Measurements from ENCODE around the gene GPR4.
A peak's percentile ranks its signal among the peaks of the same experiment; 100 is the strongest.

The GPR4 gene

DNA sequence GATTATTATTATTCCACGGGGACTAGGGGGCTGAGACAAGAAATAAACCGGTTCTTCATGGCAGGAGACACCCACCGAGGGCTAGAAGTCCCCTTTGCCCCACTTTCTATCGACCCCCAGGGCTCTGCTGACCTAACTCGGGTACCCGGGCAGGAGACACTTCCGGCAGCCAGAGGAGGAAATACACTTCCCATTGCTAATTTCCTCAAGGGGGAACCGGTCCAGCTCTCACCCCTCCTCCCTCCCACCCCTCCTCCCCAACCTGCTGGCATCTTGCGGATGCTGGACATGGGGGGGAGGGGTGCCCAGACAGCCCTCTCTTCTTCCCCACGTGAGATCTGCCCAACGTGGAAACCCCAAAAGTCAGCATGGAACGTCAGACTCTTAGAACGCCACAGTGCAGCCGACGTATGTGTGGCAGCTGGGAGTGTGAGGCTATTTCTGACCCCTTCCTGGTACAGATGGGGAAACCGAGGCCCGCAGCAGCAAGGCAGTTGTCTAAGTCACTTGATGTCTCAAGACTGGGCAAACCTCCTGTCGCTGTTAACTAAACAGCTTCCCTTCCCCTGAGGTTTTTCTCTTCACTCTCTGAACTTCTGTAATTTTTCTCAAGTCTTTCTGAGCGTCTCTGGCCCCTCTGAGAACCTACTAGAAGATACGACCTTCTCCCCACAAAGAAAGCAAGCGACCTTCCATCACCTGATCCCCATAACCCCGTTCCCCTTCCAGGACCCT is 3.6 kb downstream of the GPR4 start:
- no peaks in the 10 kb centered on the region for H3K36me3 ChIP-seq (ENCODE audit: insufficient read depth, low read length)
- H3K4me1 ChIP-seq (ENCODE audit: insufficient read depth, low read length): 0 out of 2 replicates have a peak, but pooled peaks cover 7% of the 10 kb centered on the region
- peaks cover 66% of the 10 kb centered on the region for H3K27me3 ChIP-seq (ENCODE audit: insufficient read depth, low read length)
- 18% methylated on average over 21 of the region's 22 CpGs for WGBS
- H3K9me3 ChIP-seq (ENCODE audit: insufficient read depth, low read depth, low read length): no peaks in the 10 kb centered on the region
- H3K9ac ChIP-seq (ENCODE audit: low read depth, low read length): no peak overlapping the region
- no peak overlapping the region for H3K27ac ChIP-seq (ENCODE audit: low read depth, low read length)
- peak overlapping the region; percentile 48 for H3K4me3 ChIP-seq (ENCODE audit: low read length)

DNA sequence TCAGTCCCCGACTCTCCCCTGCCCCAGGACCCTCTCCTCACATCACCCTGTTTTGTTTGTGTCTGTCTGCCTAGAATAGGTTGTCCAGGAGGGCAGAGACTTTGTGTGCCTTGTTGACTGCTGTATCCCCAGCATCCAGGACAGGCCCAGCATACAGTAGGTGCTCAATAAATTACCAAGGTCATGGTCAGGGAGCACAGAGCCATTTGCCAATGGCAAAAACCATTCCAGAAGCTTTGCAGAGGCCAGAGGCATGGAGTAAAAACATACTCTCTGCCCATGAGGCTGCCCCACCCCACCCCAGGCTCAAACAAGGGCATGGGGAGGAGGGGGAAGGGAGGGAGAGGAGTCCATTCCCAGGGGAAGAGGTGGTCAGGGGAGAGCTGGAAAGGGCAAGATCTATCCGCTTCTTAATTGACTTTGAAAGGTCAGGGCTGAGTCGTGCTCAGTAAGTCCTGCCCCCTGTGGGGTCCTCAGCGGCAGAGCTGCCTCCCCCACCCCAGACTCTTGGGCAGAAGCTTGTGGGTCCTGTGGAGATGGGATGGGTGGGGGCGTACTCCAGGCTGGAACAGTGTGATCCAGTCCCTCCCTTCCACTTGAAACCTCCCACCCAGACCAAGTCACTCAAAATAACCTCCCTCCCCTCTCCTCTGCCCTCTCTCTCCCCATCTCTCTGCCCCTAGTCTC is 4.4 kb downstream of the GPR4 start:
- peak overlapping the region; percentile 48 for H3K4me3 ChIP-seq (ENCODE audit: low read length)

DNA sequence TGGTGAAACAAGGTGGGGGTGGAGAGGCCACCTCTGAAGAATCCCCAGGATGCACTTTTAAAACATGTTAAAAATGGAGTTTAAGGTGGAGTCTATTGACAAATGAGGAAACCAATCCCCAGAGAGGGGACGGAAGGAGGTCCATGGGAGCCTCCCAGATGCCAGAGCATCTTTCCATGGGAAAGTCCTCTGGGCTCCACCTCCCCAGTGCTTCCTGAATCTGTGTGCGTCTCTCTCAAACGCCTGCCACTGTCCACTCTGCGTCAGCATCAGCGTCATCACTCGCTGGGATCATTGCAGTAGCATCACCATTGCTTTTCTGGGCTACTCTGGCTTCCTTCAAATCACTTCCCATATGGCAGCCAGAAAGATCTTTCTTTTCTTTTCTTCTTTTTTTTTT is 6.2 kb downstream of the GPR4 start:
- H3K9me3 ChIP-seq (ENCODE audit: insufficient read depth, low read depth, low read length): no peaks in the 10 kb centered on the region
- no peak overlapping the region for H3K9ac ChIP-seq (ENCODE audit: low read depth, low read length)

More for the DNA sequence above, 4.4 kb downstream of the GPR4 start:
- H3K9ac ChIP-seq (ENCODE audit: low read depth, low read length): no peak overlapping the region
- 9% methylated on average over 5 of the region's 5 CpGs for WGBS
- H3K27me3 ChIP-seq (ENCODE audit: insufficient read depth, low read length): peaks cover 61% of the 10 kb centered on the region
- no peak overlapping the region for H3K27ac ChIP-seq (ENCODE audit: low read depth, low read length)
- H3K36me3 ChIP-seq (ENCODE audit: insufficient read depth, low read length): no peaks in the 10 kb centered on the region
- H3K9me3 ChIP-seq (ENCODE audit: insufficient read depth, low read depth, low read length): no peaks in the 10 kb centered on the region
- 0 out of 2 replicates have a peak, but pooled peaks cover 7% of the 10 kb centered on the region for H3K4me1 ChIP-seq (ENCODE audit: insufficient read depth, low read length)

DNA sequence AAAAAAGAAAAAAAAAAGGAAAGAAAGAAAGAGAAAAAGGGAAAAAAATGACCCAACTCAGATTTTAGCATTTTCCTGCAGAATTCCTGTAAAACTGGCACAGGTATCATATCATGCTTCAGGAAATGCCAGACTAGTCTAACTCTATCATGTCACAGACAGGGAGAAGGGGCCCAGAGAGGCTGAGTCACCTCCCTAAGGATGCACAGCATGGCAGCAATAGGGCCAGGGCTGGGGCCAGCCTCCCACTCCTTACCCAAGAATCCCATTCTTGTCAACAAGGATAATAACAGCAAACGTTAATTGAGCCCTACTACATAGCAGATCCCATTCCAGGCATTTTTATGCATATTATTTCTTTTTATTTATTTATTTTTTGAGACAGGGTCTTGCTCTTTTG is 8.5 kb downstream of the GPR4 start:
- H3K4me1 ChIP-seq (ENCODE audit: insufficient read depth, low read length): 0 out of 2 replicates have a peak, but pooled peaks cover 3% of the 10 kb centered on the region
- WGBS: 7% methylated on average over 1 of the region's 1 CpG
- no peak overlapping the region for H3K9ac ChIP-seq (ENCODE audit: low read depth, low read length)
- no peak overlapping the region for H3K27ac ChIP-seq (ENCODE audit: low read depth, low read length)
- no peaks in the 10 kb centered on the region for H3K9me3 ChIP-seq (ENCODE audit: insufficient read depth, low read depth, low read length)
- H3K4me3 ChIP-seq (ENCODE audit: low read length): no peak overlapping the region
- H3K27me3 ChIP-seq (ENCODE audit: insufficient read depth, low read length): peaks cover 42% of the 10 kb centered on the region
- no peaks in the 10 kb centered on the region for H3K36me3 ChIP-seq (ENCODE audit: insufficient read depth, low read length)

More for the DNA sequence above, 6.2 kb downstream of the GPR4 start:
- Histone ChIP-seq H3K4me3 (ENCODE audit: low read length) (no peak overlapping the region), H3K27ac (ENCODE audit: low read depth, low read length) (no peak overlapping the region), H3K4me1 (ENCODE audit: insufficient read depth, low read length) (0 out of 2 replicates have a peak, but pooled peaks cover 7% of the 10 kb centered on the region), H3K27me3 (ENCODE audit: insufficient read depth, low read length) (peaks cover 59% of the 10 kb centered on the region), H3K36me3 (ENCODE audit: insufficient read depth, low read length) (no peaks in the 10 kb centered on the region)
- WGBS: 86% methylated on average over 6 of the region's 6 CpGs

DNA sequence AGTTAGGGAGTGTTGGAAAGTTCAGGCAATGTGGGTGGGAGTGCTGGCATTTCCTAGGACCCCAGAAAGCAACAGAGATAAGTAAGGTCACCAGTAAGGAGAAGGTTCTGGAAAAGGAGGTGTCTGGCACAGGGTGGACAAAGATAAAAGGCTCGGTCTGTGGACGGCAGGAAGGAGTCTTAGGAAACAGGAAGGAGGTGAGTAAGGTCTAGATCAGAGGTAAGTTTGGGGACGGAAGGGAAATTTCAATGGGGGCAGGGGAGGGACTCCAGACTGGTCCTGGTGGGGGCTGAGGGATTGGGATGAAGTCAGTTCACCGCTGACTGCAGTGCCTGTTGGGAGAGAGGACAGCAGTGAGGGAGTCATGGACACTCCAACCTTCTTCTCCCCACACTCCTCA is 9.6 kb downstream of the GPR4 start:
- 84% methylated on average over 3 of the region's 4 CpGs for WGBS
- no peak overlapping the region for H3K27ac ChIP-seq (ENCODE audit: low read depth, low read length)
- peaks cover 31% of the 10 kb centered on the region for H3K27me3 ChIP-seq (ENCODE audit: insufficient read depth, low read length)
- H3K4me1 ChIP-seq (ENCODE audit: insufficient read depth, low read length): 0 out of 2 replicates have a peak, but pooled peaks cover under 1% of the 10 kb centered on the region
- H3K36me3 ChIP-seq (ENCODE audit: insufficient read depth, low read length): no peaks in the 10 kb centered on the region
- H3K9ac ChIP-seq (ENCODE audit: low read depth, low read length): no peak overlapping the region
- no peaks in the 10 kb centered on the region for H3K9me3 ChIP-seq (ENCODE audit: insufficient read depth, low read depth, low read length)
- no peak overlapping the region for H3K4me3 ChIP-seq (ENCODE audit: low read length)

DNA sequence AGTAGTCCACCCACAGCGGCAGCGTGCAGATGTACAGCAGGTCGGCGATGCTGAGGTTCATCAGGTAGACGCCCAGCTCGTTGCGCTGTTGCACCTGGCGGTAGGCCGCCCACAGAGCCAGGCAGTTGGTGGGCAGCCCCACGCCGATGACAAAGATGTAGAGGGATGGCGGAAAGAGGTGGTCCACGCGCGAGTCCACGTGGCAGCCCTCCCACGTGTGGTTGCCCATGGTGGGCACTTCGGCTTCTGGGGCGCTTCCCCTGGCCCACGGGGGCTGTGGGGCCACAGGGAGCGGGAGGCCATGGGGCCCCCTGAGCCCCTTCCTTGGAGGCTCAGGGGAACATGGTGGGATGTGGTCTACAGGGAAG is 10.4 kb downstream of the GPR4 start:
- no peak overlapping the region for H3K9ac ChIP-seq (ENCODE audit: low read depth, low read length)
- H3K4me3 ChIP-seq (ENCODE audit: low read length): no peak overlapping the region
- 95% methylated on average over 21 of the region's 21 CpGs for WGBS
- H3K27me3 ChIP-seq (ENCODE audit: insufficient read depth, low read length): peaks cover 23% of the 10 kb centered on the region
- H3K9me3 ChIP-seq (ENCODE audit: insufficient read depth, low read depth, low read length): no peaks in the 10 kb centered on the region
- H3K4me1 ChIP-seq (ENCODE audit: insufficient read depth, low read length): no peaks in the 10 kb centered on the region
- H3K27ac ChIP-seq (ENCODE audit: low read depth, low read length): no peak overlapping the region
- no peaks in the 10 kb centered on the region for H3K36me3 ChIP-seq (ENCODE audit: insufficient read depth, low read length)

DNA sequence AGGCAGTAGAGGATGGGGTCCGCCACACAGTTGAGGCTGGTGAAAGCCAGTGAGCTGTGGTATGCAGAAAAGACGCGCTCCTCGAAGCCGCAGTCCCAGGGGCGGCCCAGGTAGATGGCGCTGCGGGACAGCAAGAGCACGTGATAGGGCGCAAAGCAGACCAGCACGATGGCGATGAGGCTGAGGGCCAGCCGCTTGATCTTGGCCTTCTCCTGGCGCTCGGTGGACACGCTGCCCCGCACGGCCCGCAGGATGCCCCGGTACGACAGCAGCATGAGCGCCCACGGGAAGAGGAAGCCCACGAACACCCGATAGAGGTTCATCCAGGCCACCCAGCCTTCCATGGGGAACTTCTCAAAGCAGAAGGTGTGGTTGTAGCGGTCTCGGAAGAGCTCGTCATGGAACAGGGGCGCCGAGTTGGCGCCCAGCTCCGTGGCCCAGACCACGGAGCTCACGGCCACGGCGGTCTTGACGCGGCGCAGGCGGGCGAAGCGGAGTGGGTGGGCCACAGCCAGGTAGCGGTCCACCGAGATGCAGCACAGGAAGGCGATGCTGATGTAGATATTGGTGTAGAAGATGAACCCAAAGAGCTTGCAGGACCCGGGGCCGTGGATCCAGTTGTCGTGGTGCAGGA is 10.9 kb downstream of the GPR4 start:
- Histone ChIP-seq H3K27ac (ENCODE audit: low read depth, low read length) (no peak overlapping the region), H3K4me3 (ENCODE audit: low read length) (no peak overlapping the region), H3K4me1 (ENCODE audit: insufficient read depth, low read length) (no peaks in the 10 kb centered on the region), H3K27me3 (ENCODE audit: insufficient read depth, low read length) (peaks cover 21% of the 10 kb centered on the region), H3K9ac (ENCODE audit: low read depth, low read length) (no peak overlapping the region), H3K36me3 (ENCODE audit: insufficient read depth, low read length) (no peaks in the 10 kb centered on the region), H3K9me3 (ENCODE audit: insufficient read depth, low read depth, low read length) (no peaks in the 10 kb centered on the region)
- 64% methylated on average over 48 of the region's 48 CpGs for WGBS

DNA sequence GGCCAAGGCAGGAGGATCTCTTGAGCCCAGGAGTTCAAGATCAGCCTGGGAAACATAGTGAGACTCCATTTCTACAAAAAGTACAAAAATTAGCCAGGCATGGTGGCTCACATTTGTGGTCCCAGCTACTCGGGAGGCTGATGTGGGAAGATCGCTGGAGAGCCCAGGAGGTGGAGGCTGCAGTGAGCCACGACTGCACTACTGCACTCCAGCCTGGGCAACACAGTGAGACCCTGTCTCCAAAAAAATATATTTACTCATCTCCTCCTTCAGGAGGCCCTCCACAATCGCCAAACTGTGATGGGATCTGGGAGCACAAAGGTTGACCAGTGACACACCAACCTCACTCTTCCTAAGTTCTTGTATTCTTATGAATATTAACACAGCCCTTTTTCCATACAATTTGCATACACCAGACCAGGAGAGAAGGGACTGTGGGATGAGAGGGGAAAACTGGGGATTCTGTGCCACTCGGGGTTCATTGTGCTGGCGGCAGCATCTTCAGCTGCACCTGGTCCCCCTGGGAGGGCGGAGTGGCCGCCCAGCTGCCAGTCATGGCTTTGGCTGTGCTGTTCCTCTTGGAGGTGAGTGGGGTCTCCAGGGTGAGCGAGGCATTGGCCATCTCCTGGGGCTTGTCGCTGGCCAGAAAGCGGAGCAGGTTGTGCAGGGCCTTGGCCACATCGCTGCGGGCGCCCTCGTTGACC is 11.6 kb downstream of the GPR4 start:
- WGBS: 74% methylated on average over 15 of the region's 15 CpGs
- Histone ChIP-seq H3K36me3 (ENCODE audit: insufficient read depth, low read length) (no peaks in the 10 kb centered on the region), H3K27me3 (ENCODE audit: insufficient read depth, low read length) (peaks cover 21% of the 10 kb centered on the region), H3K4me3 (ENCODE audit: low read length) (no peak overlapping the region), H3K4me1 (ENCODE audit: insufficient read depth, low read length) (no peaks in the 10 kb centered on the region), H3K27ac (ENCODE audit: low read depth, low read length) (no peak overlapping the region), H3K9me3 (ENCODE audit: insufficient read depth, low read depth, low read length) (no peaks in the 10 kb centered on the region), H3K9ac (ENCODE audit: low read depth, low read length) (no peak overlapping the region)

DNA sequence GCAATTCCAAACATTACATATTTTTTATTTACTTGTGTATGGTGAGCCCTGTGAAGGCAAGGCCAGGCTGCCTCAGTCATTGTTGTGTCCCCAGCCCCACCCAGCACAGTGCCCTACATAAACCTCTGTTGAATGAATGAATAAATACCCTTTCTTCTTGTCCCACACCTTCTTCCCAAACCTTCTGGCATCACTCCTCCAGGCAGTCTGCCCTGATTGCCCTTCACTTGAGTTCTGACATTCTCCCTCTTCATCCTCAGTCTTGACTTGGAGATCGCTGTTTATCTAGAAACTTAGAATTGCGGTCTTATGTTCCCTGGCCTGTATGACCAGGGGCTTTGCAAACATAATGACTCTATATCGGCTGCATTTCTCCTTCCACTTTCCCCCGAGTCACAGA is 12.2 kb downstream of the GPR4 start:
- Histone ChIP-seq H3K4me1 (ENCODE audit: insufficient read depth, low read length) (no peaks in the 10 kb centered on the region), H3K9ac (ENCODE audit: low read depth, low read length) (no peak overlapping the region), H3K9me3 (ENCODE audit: insufficient read depth, low read depth, low read length) (no peaks in the 10 kb centered on the region), H3K27ac (ENCODE audit: low read depth, low read length) (no peak overlapping the region), H3K4me3 (ENCODE audit: low read length) (no peak overlapping the region), H3K36me3 (ENCODE audit: insufficient read depth, low read length) (no peaks in the 10 kb centered on the region), H3K27me3 (ENCODE audit: insufficient read depth, low read length) (peaks cover 21% of the 10 kb centered on the region)
- WGBS: 93% methylated on average over 4 of the region's 4 CpGs

DNA sequence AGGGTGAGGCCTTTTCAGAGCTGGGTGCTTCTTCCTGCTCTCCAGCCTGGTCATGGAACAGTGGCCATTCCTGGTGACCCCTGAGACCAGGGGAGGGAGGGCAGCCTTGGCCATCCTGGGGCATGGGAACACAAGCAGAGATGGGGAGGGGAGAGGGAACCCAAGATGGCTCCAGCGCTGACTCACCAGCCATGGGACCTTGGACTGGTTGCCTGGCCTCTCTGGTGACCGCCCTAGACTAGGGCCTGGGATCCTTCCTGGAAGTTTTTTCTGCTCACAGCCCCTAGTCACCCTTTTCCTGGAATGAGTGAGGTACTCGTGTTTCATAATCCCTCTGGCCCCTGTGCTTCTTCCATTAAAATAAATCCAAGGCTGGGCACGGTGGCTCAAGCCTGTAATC is 14.1 kb downstream of the GPR4 start:
- Histone ChIP-seq H3K9ac (ENCODE audit: low read depth, low read length) (no peak overlapping the region), H3K9me3 (ENCODE audit: insufficient read depth, low read depth, low read length) (no peaks in the 10 kb centered on the region), H3K27me3 (ENCODE audit: insufficient read depth, low read length) (peaks cover 21% of the 10 kb centered on the region), H3K36me3 (ENCODE audit: insufficient read depth, low read length) (no peaks in the 10 kb centered on the region), H3K4me1 (ENCODE audit: insufficient read depth, low read length) (no peaks in the 10 kb centered on the region), H3K27ac (ENCODE audit: low read depth, low read length) (no peak overlapping the region), H3K4me3 (ENCODE audit: low read length) (no peak overlapping the region)
- 93% methylated on average over 4 of the region's 4 CpGs for WGBS

DNA sequence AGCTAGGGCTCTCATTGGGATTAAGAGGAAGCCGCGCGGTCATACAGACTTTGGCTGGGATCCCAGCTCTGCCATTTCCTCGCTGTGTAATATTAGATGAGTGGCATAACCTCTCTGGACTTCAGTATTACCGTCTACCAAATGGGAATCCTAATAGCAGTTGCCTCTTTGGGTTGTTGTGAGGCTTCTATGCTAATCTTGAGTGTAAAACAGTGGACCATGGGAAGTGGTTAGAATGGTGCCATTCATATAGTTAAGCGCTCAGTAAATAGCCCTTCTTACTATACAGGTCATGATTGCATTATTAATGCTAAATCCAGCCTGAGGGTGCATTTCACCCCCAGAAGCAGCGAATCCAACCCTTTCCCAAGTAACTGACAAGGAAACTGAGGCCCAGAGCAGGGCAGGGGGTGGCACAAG is 16.8 kb downstream of the GPR4 start:
- Histone ChIP-seq H3K27ac (ENCODE audit: low read depth, low read length) (peak overlapping the region; percentile 74), H3K4me3 (ENCODE audit: low read length) (peak overlapping the region; percentile 78), H3K36me3 (ENCODE audit: insufficient read depth, low read length) (no peaks in the 10 kb centered on the region), H3K4me1 (ENCODE audit: insufficient read depth, low read length) (no peaks in the 10 kb centered on the region), H3K9me3 (ENCODE audit: insufficient read depth, low read depth, low read length) (no peaks in the 10 kb centered on the region), H3K9ac (ENCODE audit: low read depth, low read length) (0 out of 2 replicates have a peak overlapping the region, but pooled peaks have one; percentile 15), H3K27me3 (ENCODE audit: insufficient read depth, low read length) (no peaks in the 10 kb centered on the region; the same call in 1 of the 2 replicates)
- WGBS: 45% methylated on average over 7 of the region's 7 CpGs

Measured in HUES64 (cell line).